ENCODE measurements around the gene BMP8A.

Gene BMP8A

DNA sequence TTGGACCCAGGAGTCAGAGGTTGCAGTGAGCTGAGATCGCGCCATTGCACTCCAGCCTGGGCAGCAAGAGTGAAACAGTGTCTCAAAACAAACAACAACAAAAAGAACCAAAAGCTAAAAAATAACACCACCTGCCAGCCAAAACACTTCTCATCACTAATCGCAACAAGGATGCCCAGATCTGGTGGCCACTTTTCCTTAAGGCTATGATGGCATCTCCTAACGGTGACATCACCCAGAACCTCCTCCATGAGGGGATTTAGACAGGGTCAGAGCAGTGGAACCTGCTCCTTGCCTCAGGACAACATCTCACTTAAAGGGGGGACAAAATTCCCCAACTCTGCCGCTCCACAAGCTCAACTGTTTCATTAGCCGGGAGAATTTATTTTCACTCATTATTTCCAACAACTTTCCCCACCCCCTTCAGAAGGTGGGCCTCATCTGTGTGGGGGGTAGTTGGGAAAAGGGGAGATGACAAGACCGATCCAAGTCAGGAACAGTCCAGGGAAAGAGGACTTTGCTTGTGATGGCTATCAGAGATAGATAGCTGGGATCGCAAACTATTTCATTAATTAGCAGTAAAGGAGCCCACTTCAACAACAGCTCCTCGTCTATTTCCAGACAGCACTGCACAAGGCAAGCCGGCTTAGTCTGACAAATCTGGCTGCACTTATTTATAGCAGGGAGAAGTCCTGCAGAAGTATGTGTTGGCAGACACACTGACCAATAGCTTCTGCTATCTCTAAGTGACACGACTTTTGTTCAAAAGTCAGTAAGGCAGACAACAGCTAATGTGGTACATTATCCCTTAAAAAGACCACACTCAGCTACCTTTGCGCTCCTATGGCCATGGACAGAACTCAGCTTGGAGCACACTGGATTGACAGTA, 82.5 kb downstream of the BMP8A start:
- peak overlapping the region; percentile 95 for H3K27ac Mint-ChIP-seq
- no peaks in the 10 kb centered on the region for H3K9me3 Mint-ChIP-seq
- peaks cover 73% of the 10 kb centered on the region for H3K36me3 Mint-ChIP-seq (ENCODE audit: low read depth)
- no peaks in the 10 kb centered on the region for H3K27me3 Mint-ChIP-seq
- peaks cover 51% of the 10 kb centered on the region for H3K4me1 Mint-ChIP-seq (ENCODE audit: low read depth)
- peak overlapping the region; percentile 94 for H3K4me3 Mint-ChIP-seq
- DNase-seq = no peak

DNA sequence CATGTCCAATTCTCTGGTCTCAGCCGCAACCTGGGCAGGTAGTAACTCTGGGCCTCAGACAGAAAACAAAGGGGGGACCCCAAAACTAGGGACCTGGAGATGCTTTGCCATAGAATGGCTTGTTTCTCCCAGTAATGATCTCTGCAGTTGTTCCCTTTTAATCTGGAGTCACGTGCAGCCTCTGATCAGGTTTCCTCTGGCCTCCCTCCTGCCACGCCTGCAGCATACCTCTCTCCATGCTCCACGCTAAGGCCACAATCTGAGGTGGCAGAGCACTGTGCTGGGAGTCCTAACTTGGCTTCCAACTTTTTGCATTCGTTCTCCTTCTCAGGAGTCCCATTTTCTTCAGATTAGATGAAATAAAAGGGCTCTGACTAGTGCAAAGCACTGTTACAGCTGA, 83.2 kb downstream of the BMP8A start:
- Mint-ChIP-seq H3K27me3 (no peaks in the 10 kb centered on the region), H3K4me1 (ENCODE audit: low read depth) (peaks cover 51% of the 10 kb centered on the region), H3K4me3 (peak overlapping the region; percentile 94), H3K9me3 (no peaks in the 10 kb centered on the region), H3K27ac (peak overlapping the region; percentile 95), H3K36me3 (ENCODE audit: low read depth) (peaks cover 66% of the 10 kb centered on the region)
- no peak for DNase-seq

Data from activated T-cell treated with anti-CD3 and anti-CD28 coated beads, Interleukin-2, amount 50 U/mL, for 24 hours (primary cell).